GM12892 (cell line): ENCODE results near the gene RNF114.

Experiments
- POLR2A ChIP-seq: IDR thresholded peaks from 2 replicates; pipeline ENCODE4 v1.6.1; 2011; ENCODE audit warnings: low read depth, low read length, control low read depth
- POLR2AphosphoS5 ChIP-seq: IDR thresholded peaks from 2 replicates; pipeline ENCODE4 v1.6.1; 2011; ENCODE audit warnings: low read depth, low read length, control low read depth
- TAF1 ChIP-seq: IDR thresholded peaks from 2 replicates; pipeline ENCODE4 v1.6.1; 2011; ENCODE audit warnings: low read depth, mild to moderate bottlenecking, control low read depth, low read length, borderline replicate concordance

- TF ChIP-seq POLR2AphosphoS5 (no peak), POLR2A (no peak), TAF1 (no peak)
Measured at GRCh38 chr20:49889001-49889934, 46.9 kb upstream of the RNF114 start.
